Measurements from ENCODE around the gene MGAM2.

The MGAM2 gene

GRCh38 chr7:142120524-142120923 is 9.0 kb downstream of the MGAM2 start:
- DNase-seq (ENCODE audit: low read depth), result no peak

GRCh38 chr7:142123184-142123583 is 11.7 kb downstream of the MGAM2 start:
- no peak for DNase-seq (ENCODE audit: low read depth)

- DNase-seq (ENCODE audit: low read depth), result no peak
Observed at GRCh38 chr7:142125256-142125955, 13.9 kb downstream of the MGAM2 start.

GRCh38 chr7:142130267-142130666 is 18.7 kb downstream of the MGAM2 start:
- no peak for DNase-seq (ENCODE audit: low read depth)

GRCh38 chr7:142131439-142132185 is 20.1 kb downstream of the MGAM2 start:
- no peak for DNase-seq (ENCODE audit: low read depth)

GRCh38 chr7:142133731-142134148 is 22.2 kb downstream of the MGAM2 start:
- no peak for DNase-seq (ENCODE audit: low read depth)

- no peak for DNase-seq (ENCODE audit: low read depth)
Observed at GRCh38 chr7:142134909-142135308, 23.4 kb downstream of the MGAM2 start.

GRCh38 chr7:142138996-142139395 is 27.5 kb downstream of the MGAM2 start:
- DNase-seq (ENCODE audit: low read depth), result no peak

GRCh38 chr7:142139597-142140400 is 28.3 kb downstream of the MGAM2 start:
- no peak for DNase-seq (ENCODE audit: low read depth)

- DNase-seq (ENCODE audit: low read depth), result no peak
Observed at GRCh38 chr7:142140401-142140959, 29.0 kb downstream of the MGAM2 start.

- no peak for DNase-seq (ENCODE audit: low read depth)
Observed at GRCh38 chr7:142142702-142143101, 31.2 kb downstream of the MGAM2 start.

GRCh38 chr7:142146124-142146523 is 34.6 kb downstream of the MGAM2 start:
- no peak for DNase-seq (ENCODE audit: low read depth)

- no peak for DNase-seq (ENCODE audit: low read depth)
Observed at GRCh38 chr7:142150356-142150755, 38.8 kb downstream of the MGAM2 start.

- DNase-seq (ENCODE audit: low read depth), result no peak
Observed at GRCh38 chr7:142150869-142151268, 39.4 kb downstream of the MGAM2 start.

GRCh38 chr7:142152076-142152475 is 40.6 kb downstream of the MGAM2 start:
- no peak for DNase-seq (ENCODE audit: low read depth)

GRCh38 chr7:142153400-142153799 is 41.9 kb downstream of the MGAM2 start:
- no peak for DNase-seq (ENCODE audit: low read depth)

GRCh38 chr7:142158736-142159496 is 47.4 kb downstream of the MGAM2 start:
- no peak for DNase-seq (ENCODE audit: low read depth)

- DNase-seq (ENCODE audit: low read depth), result no peak
Observed at GRCh38 chr7:142161921-142162320, 50.4 kb downstream of the MGAM2 start.

- no peak for DNase-seq (ENCODE audit: low read depth)
Observed at GRCh38 chr7:142168746-142169145, 57.2 kb downstream of the MGAM2 start.

- DNase-seq (ENCODE audit: low read depth), result no peak
Observed at GRCh38 chr7:142172932-142173331, 61.4 kb downstream of the MGAM2 start.

GRCh38 chr7:142174441-142174840 is 62.9 kb downstream of the MGAM2 start:
- DNase-seq (ENCODE audit: low read depth), result no peak

- no peak for DNase-seq (ENCODE audit: low read depth)
Observed at GRCh38 chr7:142175594-142175993, 64.1 kb downstream of the MGAM2 start.

Data from T-helper 22 cell (primary cell).